ENCODE results near the gene DYNLRB1.
"Not testable (repeated sequence)": the region's sequence is repeated elsewhere in the genome, so short reads cannot be mapped to it uniquely, and the experiment has no call there.

DNA sequence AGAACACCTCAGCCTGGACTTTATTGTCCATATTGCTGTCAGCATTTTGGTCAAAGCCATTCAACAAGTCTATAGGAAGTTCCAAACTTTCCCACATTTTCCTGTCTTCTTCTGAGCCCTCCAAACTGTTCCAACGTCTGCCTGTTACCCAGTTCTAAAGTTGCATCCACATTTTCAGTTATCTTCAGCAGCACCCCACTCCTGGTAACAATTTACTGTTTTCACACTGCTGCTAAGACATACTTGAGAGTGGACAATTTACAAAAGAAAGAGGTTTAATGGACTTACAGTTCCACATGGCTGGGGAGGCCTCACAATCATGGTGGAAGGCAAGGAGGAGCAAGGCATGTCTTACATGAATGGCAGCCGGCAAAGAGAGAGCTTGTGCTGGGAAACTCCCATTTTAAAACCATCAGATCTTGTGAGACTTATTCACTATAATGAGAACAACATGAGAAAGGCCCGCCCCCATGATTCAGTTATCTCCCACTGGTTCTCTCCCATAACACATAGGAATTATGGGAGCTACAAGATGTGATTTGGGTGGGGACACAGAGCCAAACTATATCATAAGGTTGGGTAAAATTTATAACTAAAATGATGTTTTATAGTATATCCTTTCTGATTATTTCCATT lies 32.5 kb upstream of the DYNLRB1 start:
- TF ChIP-seq, protein P1, sequence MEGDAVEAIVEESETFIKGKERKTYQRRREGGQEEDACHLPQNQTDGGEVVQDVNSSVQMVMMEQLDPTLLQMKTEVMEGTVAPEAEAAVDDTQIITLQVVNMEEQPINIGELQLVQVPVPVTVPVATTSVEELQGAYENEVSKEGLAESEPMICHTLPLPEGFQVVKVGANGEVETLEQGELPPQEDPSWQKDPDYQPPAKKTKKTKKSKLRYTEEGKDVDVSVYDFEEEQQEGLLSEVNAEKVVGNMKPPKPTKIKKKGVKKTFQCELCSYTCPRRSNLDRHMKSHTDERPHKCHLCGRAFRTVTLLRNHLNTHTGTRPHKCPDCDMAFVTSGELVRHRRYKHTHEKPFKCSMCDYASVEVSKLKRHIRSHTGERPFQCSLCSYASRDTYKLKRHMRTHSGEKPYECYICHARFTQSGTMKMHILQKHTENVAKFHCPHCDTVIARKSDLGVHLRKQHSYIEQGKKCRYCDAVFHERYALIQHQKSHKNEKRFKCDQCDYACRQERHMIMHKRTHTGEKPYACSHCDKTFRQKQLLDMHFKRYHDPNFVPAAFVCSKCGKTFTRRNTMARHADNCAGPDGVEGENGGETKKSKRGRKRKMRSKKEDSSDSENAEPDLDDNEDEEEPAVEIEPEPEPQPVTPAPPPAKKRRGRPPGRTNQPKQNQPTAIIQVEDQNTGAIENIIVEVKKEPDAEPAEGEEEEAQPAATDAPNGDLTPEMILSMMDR (IDR thresholded peaks at IDR 0.05): not testable (repeated sequence)
- TF ChIP-seq POLR2A (IDR thresholded peaks at IDR 0.05): not testable (repeated sequence)
